HepG2 (cell line): ENCODE results near the gene STAG3. TPM values are rescaled to one million over a fixed set of nuclear protein-coding genes. Genes with fewer than 3 reads are reported as not detected.

ENCODE experiments used
- KLF9 ChIP-seq: IDR thresholded peaks from 2 replicates; pipeline ENCODE4 v1.6.1; 2016; ENCODE audit warnings: low read depth
- NR2F6 ChIP-seq, 2 experiments: IDR thresholded peaks; 2 replicates each; pipeline ENCODE4 v1.6.1; 2016; ENCODE audit warnings: antibody characterized with exemption in 1 of 2, mild to moderate bottlenecking in 1 of 2
- ZNF136 ChIP-seq: sonication (generic); formaldehyde crosslinking; IDR thresholded peaks from 2 replicates; pipeline ENCODE4 v1.8.1; 2022; ENCODE audit warnings: low read depth, mild to moderate bottlenecking, moderate library complexity, missing genetic modification reagents
- polyA plus RNA-seq, 8 experiments: library from polyadenylated mRNA; depleted of rRNA in 3 of 8; stranded (reverse) in 7 of 8; unstranded in 1 of 8; fragments of >200 nt; fragmentation: Illumina TruSeq in 4 of 8; extraction: Trizol in 4 of 8; gene quantifications; 2 replicates each; pipeline versions ENCODE4 v1.2.1 to v1.2.3, GENCODE V29; 2011 to 2016; ENCODE audit warnings: low read depth in 4 of 8, missing spikeins in 1 of 8, mixed read lengths in 1 of 8; ENCODE audit not compliant: insufficient read depth in 1 of 8
- total RNA-seq, 5 experiments: library from RNA; depleted of rRNA; stranded (reverse); fragments of >200 nt; fragmentation: Illumina TruSeq; extraction: Trizol; gene quantifications; 2 replicates each; pipeline ENCODE4 v1.2.3, GENCODE V29; 2016; ENCODE audit warnings: low read depth in 1 of 5
- TF ChIP-seq, protein P1 (sequence below): sonication (generic); formaldehyde crosslinking; IDR thresholded peaks from 2 replicates; pipeline ENCODE4 v1.4.0; 2020; ENCODE audit warnings: low read depth, missing genetic modification reagents
- TF ChIP-seq, protein P2 (sequence below): sonication (generic); formaldehyde crosslinking; IDR thresholded peaks from 2 replicates; pipeline ENCODE4 v1.5.0; 2020; ENCODE audit warnings: mild to moderate bottlenecking, missing genetic modification reagents, borderline replicate concordance
- TF ChIP-seq, protein P3 (sequence below): sonication (generic); formaldehyde crosslinking; IDR thresholded peaks from one replicate; pipeline ENCODE4 v1.5.1; 2020; ENCODE audit warnings: mild to moderate bottlenecking, missing genetic modification reagents; ENCODE audit errors: not compliant biosample characterization

Gene STAG3
- total and polyA plus RNA-seq, 2 of the 13 experiments (the other 11 are each of a cell fraction or from before 2014, with no cell fraction given), result 0.09 to 0.33 TPM

DNA sequence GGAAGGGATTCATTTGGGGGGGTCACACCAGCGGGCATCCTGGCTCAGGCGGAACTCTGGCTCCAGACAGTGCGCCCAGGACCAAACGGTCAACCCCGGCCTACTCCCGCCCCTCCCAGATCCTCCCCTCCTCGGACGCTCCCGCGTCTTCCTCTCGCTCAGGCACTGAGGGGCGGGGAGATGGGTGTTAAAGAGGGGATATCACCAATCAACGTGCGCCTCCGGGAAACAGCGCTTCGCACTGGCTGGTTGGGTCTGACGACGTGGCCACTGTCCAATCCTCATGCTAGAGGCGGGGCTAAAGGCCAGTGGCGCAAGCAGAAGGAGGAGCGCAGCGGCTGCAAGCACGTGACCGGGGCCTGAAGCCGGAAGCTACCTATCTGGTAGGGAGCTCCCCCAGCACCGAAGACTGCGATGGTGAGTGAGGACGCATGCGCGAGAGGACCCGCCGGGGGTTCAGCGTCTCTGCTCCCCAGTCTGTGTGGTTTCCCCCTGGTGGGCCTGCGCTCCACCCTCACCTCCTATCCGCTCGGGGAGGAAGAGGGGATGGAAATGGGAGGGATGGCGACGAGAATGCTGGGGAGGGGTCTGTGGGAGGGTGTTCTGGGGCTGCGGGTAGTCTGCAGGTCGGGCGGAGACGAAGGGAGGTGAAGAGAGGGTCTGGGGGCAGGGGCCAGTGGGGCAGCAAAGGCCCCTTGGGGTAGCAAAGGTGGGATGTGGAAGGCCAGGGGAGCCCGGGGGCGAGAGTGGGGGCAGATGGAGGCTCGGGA lies 29.0 kb upstream of the STAG3 start, which contains the start of gene LAMTOR4 (continued):
- TF ChIP-seq, protein P1, sequence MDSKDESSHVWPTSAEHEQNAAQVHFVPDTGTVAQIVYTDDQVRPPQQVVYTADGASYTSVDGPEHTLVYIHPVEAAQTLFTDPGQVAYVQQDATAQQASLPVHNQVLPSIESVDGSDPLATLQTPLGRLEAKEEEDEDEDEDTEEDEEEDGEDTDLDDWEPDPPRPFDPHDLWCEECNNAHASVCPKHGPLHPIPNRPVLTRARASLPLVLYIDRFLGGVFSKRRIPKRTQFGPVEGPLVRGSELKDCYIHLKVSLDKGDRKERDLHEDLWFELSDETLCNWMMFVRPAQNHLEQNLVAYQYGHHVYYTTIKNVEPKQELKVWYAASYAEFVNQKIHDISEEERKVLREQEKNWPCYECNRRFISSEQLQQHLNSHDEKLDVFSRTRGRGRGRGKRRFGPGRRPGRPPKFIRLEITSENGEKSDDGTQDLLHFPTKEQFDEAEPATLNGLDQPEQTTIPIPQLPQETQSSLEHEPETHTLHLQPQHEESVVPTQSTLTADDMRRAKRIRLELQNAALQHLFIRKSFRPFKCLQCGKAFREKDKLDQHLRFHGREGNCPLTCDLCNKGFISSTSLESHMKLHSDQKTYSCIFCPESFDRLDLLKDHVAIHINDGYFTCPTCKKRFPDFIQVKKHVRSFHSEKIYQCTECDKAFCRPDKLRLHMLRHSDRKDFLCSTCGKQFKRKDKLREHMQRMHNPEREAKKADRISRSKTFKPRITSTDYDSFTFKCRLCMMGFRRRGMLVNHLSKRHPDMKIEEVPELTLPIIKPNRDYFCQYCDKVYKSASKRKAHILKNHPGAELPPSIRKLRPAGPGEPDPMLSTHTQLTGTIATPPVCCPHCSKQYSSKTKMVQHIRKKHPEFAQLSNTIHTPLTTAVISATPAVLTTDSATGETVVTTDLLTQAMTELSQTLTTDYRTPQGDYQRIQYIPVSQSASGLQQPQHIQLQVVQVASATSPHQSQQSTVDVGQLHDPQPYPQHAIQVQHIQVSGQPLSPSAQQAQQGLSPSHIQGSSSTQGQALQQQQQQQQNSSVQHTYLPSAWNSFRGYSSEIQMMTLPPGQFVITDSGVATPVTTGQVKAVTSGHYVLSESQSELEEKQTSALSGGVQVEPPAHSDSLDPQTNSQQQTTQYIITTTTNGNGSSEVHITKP (CRISPR knock-in tag), result peak; percentile 52; the same call in 1 of the 2 replicates
- TF ChIP-seq KLF9 (CRISPR knock-in tag), result 0 out of 2 replicates have a peak, but pooled peaks have one; percentile 63
- TF ChIP-seq, protein P2, sequence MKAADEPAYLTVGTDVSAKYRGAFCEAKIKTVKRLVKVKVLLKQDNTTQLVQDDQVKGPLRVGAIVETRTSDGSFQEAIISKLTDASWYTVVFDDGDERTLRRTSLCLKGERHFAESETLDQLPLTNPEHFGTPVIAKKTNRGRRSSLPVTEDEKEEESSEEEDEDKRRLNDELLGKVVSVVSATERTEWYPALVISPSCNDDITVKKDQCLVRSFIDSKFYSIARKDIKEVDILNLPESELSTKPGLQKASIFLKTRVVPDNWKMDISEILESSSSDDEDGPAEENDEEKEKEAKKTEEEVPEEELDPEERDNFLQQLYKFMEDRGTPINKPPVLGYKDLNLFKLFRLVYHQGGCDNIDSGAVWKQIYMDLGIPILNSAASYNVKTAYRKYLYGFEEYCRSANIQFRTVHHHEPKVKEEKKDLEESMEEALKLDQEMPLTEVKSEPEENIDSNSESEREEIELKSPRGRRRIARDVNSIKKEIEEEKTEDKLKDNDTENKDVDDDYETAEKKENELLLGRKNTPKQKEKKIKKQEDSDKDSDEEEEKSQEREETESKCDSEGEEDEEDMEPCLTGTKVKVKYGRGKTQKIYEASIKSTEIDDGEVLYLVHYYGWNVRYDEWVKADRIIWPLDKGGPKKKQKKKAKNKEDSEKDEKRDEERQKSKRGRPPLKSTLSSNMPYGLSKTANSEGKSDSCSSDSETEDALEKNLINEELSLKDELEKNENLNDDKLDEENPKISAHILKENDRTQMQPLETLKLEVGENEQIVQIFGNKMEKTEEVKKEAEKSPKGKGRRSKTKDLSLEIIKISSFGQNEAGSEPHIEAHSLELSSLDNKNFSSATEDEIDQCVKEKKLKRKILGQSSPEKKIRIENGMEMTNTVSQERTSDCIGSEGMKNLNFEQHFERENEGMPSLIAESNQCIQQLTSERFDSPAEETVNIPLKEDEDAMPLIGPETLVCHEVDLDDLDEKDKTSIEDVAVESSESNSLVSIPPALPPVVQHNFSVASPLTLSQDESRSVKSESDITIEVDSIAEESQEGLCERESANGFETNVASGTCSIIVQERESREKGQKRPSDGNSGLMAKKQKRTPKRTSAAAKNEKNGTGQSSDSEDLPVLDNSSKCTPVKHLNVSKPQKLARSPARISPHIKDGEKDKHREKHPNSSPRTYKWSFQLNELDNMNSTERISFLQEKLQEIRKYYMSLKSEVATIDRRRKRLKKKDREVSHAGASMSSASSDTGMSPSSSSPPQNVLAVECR (CRISPR knock-in tag), result peak; percentile 72
- TF ChIP-seq NR2F6 (IDR thresholded peaks at IDR 0.05), result no peak
- peak; percentile 35 for TF ChIP-seq NR2F6 (CRISPR knock-in tag; IDR thresholded peaks at IDR 0.05)
- TF ChIP-seq, protein P3, sequence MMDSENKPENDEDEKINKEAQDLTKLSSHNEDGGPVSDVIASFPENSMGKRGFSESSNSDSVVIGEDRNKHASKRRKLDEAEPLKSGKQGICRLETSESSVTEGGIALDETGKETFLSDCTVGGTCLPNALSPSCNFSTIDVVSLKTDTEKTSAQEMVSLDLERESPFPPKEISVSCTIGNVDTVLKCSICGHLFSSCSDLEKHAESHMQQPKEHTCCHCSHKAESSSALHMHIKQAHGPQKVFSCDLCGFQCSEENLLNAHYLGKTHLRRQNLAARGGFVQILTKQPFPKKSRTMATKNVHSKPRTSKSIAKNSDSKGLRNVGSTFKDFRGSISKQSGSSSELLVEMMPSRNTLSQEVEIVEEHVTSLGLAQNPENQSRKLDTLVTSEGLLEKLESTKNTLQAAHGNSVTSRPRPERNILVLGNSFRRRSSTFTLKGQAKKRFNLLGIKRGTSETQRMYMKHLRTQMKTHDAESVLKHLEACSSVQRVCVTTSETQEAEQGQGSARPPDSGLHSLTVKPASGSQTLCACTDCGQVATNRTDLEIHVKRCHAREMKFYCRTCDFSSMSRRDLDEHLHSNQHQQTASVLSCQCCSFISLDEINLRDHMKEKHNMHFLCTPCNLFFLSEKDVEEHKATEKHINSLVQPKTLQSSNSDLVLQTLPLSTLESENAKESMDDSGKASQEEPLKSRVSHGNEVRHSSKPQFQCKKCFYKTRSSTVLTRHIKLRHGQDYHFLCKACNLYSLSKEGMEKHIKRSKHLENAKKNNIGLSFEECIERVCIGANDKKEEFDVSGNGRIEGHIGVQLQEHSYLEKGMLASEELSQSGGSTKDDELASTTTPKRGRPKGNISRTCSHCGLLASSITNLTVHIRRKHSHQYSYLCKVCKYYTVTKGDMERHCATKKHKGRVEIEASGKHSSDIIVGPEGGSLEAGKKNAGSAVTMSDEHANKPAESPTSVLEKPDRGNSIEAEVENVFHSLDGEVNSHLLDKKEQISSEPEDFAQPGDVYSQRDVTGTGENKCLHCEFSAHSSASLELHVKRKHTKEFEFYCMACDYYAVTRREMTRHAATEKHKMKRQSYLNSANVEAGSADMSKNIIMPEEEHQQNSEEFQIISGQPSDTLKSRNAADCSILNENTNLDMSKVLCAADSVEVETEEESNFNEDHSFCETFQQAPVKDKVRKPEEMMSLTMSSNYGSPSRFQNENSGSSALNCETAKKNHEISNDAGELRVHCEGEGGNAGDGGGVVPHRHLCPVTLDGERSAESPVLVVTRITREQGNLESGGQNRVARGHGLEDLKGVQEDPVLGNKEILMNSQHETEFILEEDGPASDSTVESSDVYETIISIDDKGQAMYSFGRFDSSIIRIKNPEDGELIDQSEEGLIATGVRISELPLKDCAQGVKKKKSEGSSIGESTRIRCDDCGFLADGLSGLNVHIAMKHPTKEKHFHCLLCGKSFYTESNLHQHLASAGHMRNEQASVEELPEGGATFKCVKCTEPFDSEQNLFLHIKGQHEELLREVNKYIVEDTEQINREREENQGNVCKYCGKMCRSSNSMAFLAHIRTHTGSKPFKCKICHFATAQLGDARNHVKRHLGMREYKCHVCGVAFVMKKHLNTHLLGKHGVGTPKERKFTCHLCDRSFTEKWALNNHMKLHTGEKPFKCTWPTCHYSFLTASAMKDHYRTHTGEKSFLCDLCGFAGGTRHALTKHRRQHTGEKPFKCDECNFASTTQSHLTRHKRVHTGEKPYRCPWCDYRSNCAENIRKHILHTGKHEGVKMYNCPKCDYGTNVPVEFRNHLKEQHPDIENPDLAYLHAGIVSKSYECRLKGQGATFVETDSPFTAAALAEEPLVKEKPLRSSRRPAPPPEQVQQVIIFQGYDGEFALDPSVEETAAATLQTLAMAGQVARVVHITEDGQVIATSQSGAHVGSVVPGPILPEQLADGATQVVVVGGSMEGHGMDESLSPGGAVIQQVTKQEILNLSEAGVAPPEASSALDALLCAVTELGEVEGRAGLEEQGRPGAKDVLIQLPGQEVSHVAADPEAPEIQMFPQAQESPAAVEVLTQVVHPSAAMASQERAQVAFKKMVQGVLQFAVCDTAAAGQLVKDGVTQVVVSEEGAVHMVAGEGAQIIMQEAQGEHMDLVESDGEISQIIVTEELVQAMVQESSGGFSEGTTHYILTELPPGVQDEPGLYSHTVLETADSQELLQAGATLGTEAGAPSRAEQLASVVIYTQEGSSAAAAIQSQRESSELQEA (CRISPR knock-in tag), result peak; percentile 81
- TF ChIP-seq ZNF136 (CRISPR knock-in tag), result no peak
